Neutrophil (primary cell): ENCODE results near the gene ALKBH7.

Experiments used
- H3K27ac ChIP-seq: fragments of 200-600 bp; sonication (generic); 2 replicates; pipeline ENCODE4 v1.5.1; 2016; ENCODE audit warnings: mild to moderate bottlenecking, moderate library complexity
- H3K27me3 ChIP-seq: fragments of 200-600 bp; sonication (generic); 2 replicates; pipeline ENCODE4 v1.6.0; 2016; ENCODE audit warnings: mild to moderate bottlenecking
- H3K36me3 ChIP-seq: fragments of 200-600 bp; sonication (generic); 2 replicates; pipeline ENCODE4 v1.5.1; 2017
- H3K4me1 ChIP-seq, 2 experiments: fragments of 200-600 bp in 1 of 2; sonication (generic) in 1 of 2; 1 replicate in 1 of 2; 2 replicates in 1 of 2; pipeline versions ENCODE4 v1.5.1 to v1.6.1; 2013 to 2016; ENCODE audit warnings: low read depth in 1 of 2, low read length in 1 of 2, mild to moderate bottlenecking in 1 of 2, moderate library complexity in 1 of 2; ENCODE audit not compliant: control insufficient read depth in 1 of 2, insufficient read depth in 1 of 2
- H3K4me3 ChIP-seq, 2 experiments: fragments of 200-600 bp in 1 of 2; sonication (generic) in 1 of 2; 1 replicate in 1 of 2; 2 replicates in 1 of 2; pipeline ENCODE4 v1.5.1; 2013 to 2016; ENCODE audit warnings: low read depth in 1 of 2, low read length in 1 of 2, mild to moderate bottlenecking in 1 of 2, moderate library complexity in 1 of 2
- H3K9me3 ChIP-seq: fragments of 200-600 bp; sonication (generic); 2 replicates; pipeline ENCODE4 v1.5.1; 2016
- TF ChIP-seq, protein P1 (sequence below): fragments of 200-600 bp; sonication (generic); IDR thresholded peaks from 2 replicates; pipeline ENCODE4 v1.5.1; 2016; ENCODE audit warnings: antibody characterized with exemption

ALKBH7 gene

DNA sequence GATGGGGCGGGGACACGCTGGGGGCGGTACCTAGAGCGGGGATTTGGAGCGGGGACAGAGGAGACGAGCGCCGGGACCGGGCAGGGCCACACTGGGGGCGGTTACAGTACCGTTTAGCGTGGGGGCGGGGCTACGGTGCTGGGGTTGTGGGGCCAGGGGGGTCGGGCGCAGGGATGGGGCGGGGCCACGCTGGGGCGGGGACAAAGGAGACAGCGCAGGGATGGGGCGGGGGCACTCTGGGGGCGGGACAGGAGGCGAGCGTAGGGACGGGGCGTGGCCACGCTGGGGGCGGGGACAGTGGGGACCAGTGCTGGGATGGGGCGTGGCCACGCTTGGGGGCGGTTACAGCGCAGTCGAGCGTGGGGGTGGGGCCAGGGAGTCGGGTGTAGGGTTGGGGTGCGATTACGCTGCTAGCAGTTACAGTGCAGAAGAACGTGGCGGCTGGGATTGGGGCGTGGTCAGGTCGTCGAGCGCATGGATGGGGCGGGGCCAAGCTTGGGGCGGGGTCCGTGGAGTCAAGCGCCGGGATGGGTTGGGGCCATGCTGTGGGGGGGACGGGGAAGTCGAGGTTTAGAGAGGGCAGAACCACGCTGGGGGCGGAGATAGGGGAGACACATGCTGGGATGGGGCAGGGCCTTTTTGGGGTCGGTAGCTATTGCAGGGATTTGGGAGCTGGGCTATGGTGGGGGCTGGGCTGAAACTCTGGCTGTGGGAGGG, 660 bp downstream of the ALKBH7 start:
- Histone ChIP-seq H3K9me3 (no peaks in the 10 kb centered on the region), H3K27me3 (no peaks in the 10 kb centered on the region), H3K36me3 (peaks cover 10% of the 10 kb centered on the region), H3K4me3 (peak overlapping the region; percentile 94 to 100), H3K4me1 (peaks cover 12 to 25% of the 10 kb centered on the region in 2 experiments), H3K27ac (peak overlapping the region; percentile 100)
- TF ChIP-seq, protein P1, sequence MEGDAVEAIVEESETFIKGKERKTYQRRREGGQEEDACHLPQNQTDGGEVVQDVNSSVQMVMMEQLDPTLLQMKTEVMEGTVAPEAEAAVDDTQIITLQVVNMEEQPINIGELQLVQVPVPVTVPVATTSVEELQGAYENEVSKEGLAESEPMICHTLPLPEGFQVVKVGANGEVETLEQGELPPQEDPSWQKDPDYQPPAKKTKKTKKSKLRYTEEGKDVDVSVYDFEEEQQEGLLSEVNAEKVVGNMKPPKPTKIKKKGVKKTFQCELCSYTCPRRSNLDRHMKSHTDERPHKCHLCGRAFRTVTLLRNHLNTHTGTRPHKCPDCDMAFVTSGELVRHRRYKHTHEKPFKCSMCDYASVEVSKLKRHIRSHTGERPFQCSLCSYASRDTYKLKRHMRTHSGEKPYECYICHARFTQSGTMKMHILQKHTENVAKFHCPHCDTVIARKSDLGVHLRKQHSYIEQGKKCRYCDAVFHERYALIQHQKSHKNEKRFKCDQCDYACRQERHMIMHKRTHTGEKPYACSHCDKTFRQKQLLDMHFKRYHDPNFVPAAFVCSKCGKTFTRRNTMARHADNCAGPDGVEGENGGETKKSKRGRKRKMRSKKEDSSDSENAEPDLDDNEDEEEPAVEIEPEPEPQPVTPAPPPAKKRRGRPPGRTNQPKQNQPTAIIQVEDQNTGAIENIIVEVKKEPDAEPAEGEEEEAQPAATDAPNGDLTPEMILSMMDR: no peak

DNA sequence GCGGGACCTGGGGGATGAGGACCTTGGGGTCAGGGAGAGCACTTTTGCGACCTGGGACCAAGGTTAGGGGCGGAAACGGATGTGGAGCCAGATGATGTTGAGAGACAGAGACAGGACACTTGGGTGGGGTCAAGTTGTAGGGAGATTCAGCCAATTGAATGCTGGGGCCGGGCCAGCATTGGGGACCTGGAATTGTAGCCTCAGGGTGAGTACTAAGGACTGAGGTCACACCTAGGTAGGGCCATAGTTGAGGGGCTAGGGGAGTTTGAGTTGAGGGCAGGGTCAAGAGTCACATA, 1.2 kb downstream of the ALKBH7 start:
- H3K27ac ChIP-seq: peak overlapping the region; percentile 100
- no peaks in the 10 kb centered on the region for H3K27me3 ChIP-seq
- TF ChIP-seq, protein P1: no peak
- H3K9me3 ChIP-seq: no peaks in the 10 kb centered on the region
- peaks cover 12 to 23% of the 10 kb centered on the region in 2 experiments for H3K4me1 ChIP-seq
- peaks cover 10% of the 10 kb centered on the region for H3K36me3 ChIP-seq
- H3K4me3 ChIP-seq: peak overlapping the region; percentile 50 to 100

DNA sequence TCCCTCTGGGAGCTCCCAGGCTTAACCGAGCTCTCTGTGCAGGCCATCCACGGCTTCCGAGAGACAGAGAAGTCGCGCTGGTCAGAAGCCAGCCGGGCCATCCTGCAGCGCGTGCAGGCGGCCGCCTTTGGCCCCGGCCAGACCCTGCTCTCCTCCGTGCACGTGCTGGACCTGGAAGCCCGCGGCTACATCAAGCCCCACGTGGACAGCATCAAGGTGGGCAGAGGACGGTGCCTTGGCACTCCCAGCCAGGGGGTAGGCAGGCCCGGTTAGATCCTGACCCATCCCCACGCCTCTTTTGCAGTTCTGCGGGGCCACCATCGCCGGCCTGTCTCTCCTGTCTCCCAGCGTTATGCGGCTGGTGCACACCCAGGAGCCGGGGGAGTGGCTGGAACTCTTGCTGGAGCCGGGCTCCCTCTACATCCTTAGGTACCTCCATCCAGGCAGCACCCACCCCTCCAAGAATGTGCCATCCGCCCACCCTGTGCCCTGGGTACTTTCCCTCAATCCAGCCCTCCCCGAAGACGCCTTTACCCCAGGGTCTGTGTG, 1.6 kb downstream of the ALKBH7 start:
- H3K4me1 ChIP-seq: peaks cover 12 to 18% of the 10 kb centered on the region in 2 experiments
- TF ChIP-seq, protein P1: no peak
- peak overlapping the region; percentile 100 for H3K27ac ChIP-seq
- H3K36me3 ChIP-seq: peaks cover 14% of the 10 kb centered on the region
- H3K9me3 ChIP-seq: no peaks in the 10 kb centered on the region
- H3K27me3 ChIP-seq: no peaks in the 10 kb centered on the region
- H3K4me3 ChIP-seq: no peak overlapping the region

DNA sequence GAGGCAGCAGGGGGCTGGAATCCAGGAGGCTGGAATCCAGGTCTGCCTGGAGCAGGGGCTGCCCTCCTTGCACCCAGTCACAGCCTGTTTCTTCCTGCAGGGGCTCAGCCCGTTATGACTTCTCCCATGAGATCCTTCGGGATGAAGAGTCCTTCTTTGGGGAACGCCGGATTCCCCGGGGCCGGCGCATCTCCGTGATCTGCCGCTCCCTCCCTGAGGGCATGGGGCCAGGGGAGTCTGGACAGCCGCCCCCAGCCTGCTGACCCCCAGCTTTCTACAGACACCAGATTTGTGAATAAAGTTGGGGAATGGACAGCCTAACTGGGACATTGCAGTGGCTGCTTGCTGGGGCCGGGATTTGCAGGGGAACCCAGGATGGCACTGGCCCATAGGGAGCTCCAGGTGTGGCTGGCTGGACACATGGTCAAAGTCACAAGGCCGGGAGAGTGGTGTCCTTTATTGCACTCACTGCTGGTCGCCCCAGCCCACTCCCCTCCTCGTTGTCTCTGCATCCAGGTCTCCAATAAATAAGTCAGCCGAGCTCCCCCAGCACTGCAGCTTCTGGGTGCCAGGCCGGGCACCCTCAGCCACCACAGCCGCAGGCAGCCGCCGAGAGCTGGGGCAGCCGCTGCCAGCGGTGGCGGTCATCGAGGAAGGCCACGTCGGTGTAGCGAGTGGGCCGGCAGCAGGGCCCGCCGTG, 2.3 kb downstream of the ALKBH7 start:
- Histone ChIP-seq H3K4me1 (peaks cover 12% of the 10 kb centered on the region in 2 experiments), H3K27me3 (no peaks in the 10 kb centered on the region), H3K27ac (no peak overlapping the region), H3K36me3 (peaks cover 20% of the 10 kb centered on the region), H3K9me3 (no peaks in the 10 kb centered on the region), H3K4me3 (no peak overlapping the region)
- TF ChIP-seq, protein P1: no peak

DNA sequence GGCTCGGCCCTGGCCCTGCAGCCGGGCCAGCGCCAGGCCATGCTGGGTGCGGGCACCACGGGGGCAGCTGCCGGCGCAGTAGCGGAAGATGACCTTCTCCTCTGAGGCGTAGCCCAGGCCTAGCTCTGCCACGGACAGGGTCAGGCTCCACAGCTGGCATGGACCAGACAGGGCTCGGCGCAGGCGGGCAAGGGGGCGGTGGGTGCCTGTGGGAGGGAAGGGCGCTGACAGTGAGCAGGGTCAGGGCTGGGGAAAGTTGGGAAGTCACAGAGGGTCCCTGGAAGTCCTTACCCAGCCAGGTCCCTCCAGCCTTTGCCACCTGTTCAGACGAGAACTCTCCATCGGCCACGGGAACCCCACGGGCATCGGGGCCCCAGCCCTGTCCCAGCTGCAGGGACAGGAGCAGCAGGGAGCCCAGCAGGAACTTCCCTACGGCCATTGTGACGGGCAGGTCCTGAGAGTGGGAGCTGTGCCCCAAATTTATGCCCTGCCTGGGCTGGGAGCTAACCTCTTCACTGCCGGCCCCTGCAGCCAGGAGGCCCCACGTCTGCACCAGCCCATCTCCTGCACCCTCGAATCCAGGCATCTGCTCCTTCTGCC, 2.9 kb downstream of the ALKBH7 start, which contains the start of gene PSPN:
PSPN (minus strand) TSS at position 523 of the 600 bp plus-strand sequence; CDS start at position 439, 84 bp downstream.
- peaks cover 26% of the 10 kb centered on the region for H3K36me3 ChIP-seq
- H3K27me3 ChIP-seq: no peaks in the 10 kb centered on the region
- no peak within 1 kb of the TSS for H3K4me3 ChIP-seq
- peaks cover 10 to 12% of the 10 kb centered on the region in 2 experiments for H3K4me1 ChIP-seq
- TF ChIP-seq, protein P1: no peak
- H3K9me3 ChIP-seq: no peaks in the 10 kb centered on the region
- no peak within 1 kb of the TSS for H3K27ac ChIP-seq
